GM23338 (cell line): ENCODE measurements around the gene FKBP1B. TPM values are rescaled to one million over a fixed set of nuclear protein-coding genes. Genes with fewer than 3 reads are reported as not detected.

Source experiments
- ATAC-seq: fragments of 200-7000 bp; cut with Tn5 transposase; 3 replicates; pipeline ENCODE4 v1.9.1; 2020
- DNase-seq: peaks from one replicate; pipeline ENCODE4 v3.0.0-alpha.2; 2015; ENCODE audit warnings: low spot score
- H2AFZ ChIP-seq: fragments of 200-600 bp; sonication (generic); 2 replicates; pipeline ENCODE4 v1.8.0; 2016; ENCODE audit warnings: antibody characterized with exemption, mild to moderate bottlenecking, moderate library complexity
- H3F3A ChIP-seq: fragments of 200-600 bp; sonication (generic); replicated peaks from 2 replicates; pipeline ENCODE4 v1.8.0; 2017; ENCODE audit warnings: antibody characterized with exemption, mixed run types, low read depth
- H3K27ac ChIP-seq: fragments of 200-600 bp; sonication (generic); 2 replicates; pipeline ENCODE4 v1.6.1; 2016; ENCODE audit warnings: low read depth
- H3K27me3 ChIP-seq: fragments of 200-600 bp; sonication (generic); 2 replicates; pipeline ENCODE4 v1.8.0; 2016; ENCODE audit warnings: mild to moderate bottlenecking, mixed run types, moderate library complexity; ENCODE audit not compliant: insufficient read depth
- H3K36me3 ChIP-seq: fragments of 200-600 bp; sonication (generic); 2 replicates; pipeline ENCODE4 v1.8.0; 2016; ENCODE audit warnings: mild to moderate bottlenecking; ENCODE audit not compliant: insufficient read depth
- H3K4me1 ChIP-seq: fragments of 200-600 bp; sonication (generic); 2 replicates; pipeline ENCODE4 v1.8.0; 2016; ENCODE audit warnings: mild to moderate bottlenecking, moderate library complexity; ENCODE audit not compliant: insufficient read depth
- H3K4me2 ChIP-seq: fragments of 200-600 bp; sonication (generic); 2 replicates; pipeline ENCODE4 v1.7.1; 2017; ENCODE audit warnings: mixed run types
- H3K4me3 ChIP-seq: fragments of 200-600 bp; sonication (generic); 2 replicates; pipeline ENCODE4 v1.6.1; 2016; ENCODE audit warnings: mixed run types
- H3K79me2 ChIP-seq: fragments of 200-600 bp; sonication (generic); replicated peaks from 2 replicates; pipeline ENCODE4 v1.8.0; 2017; ENCODE audit warnings: mild to moderate bottlenecking; ENCODE audit not compliant: insufficient read depth
- H3K9me2 ChIP-seq: fragments of 200-600 bp; sonication (generic); 2 replicates; pipeline ENCODE4 v1.8.0; 2017; ENCODE audit not compliant: insufficient read depth
- H4K20me1 ChIP-seq: fragments of 200-600 bp; sonication (generic); replicated peaks from 2 replicates; pipeline ENCODE4 v1.8.0; 2017; ENCODE audit warnings: mild to moderate bottlenecking; ENCODE audit not compliant: insufficient read depth
- H3K27ac Mint-ChIP-seq: 2 replicates; pipeline ENCODE4 v1.8.0; 2020; ENCODE audit warnings: inconsistent platforms, mild to moderate bottlenecking, moderate library complexity, mixed read lengths
- H3K27me3 Mint-ChIP-seq: 3 replicates; pipeline ENCODE4 v1.8.0; 2022; ENCODE audit warnings: low read depth, mild to moderate bottlenecking, moderate library complexity, mixed read lengths, inconsistent platforms; ENCODE audit not compliant: insufficient read depth, poor library complexity
- H3K36me3 Mint-ChIP-seq: 3 replicates; pipeline ENCODE4 v1.8.0; 2021; ENCODE audit warnings: low read depth, mild to moderate bottlenecking, inconsistent platforms, moderate library complexity, mixed read lengths
- H3K4me1 Mint-ChIP-seq: 3 replicates; pipeline ENCODE4 v1.8.0; 2020; ENCODE audit warnings: mild to moderate bottlenecking, inconsistent platforms, mixed read lengths
- H3K4me3 Mint-ChIP-seq: 3 replicates; pipeline ENCODE4 v1.8.0; 2021; ENCODE audit warnings: moderate library complexity, mild to moderate bottlenecking, inconsistent platforms, mixed read lengths
- H3K9me3 Mint-ChIP-seq: 3 replicates; pipeline ENCODE4 v1.8.0; 2020; ENCODE audit warnings: moderate library complexity, mild to moderate bottlenecking, inconsistent platforms, mixed read lengths
- CREB1 ChIP-seq: fragments of 250-450 bp; sonication (Bioruptor Pico); IDR thresholded peaks from 2 replicates; pipeline ENCODE4 v1.5.0; 2020; ENCODE audit warnings: low read depth, mild to moderate bottlenecking, moderate library complexity
- CTCF ChIP-seq, 2 experiments: fragments of 200-600 bp in 1 of 2; sonication (generic) in 1 of 2; conservative IDR thresholded peaks; 2 replicates each; pipeline versions ENCODE4 v1.5.1 to v1.6.1; 2016 to 2017; ENCODE audit warnings: antibody characterized with exemption in 2 of 2, low read depth in 2 of 2, mild to moderate bottlenecking in 2 of 2, moderate library complexity in 1 of 2
- JUNB ChIP-seq: IDR thresholded peaks from one replicate; pipeline ENCODE4 v1.6.1; 2016; ENCODE audit warnings: antibody characterized with exemption; ENCODE audit not compliant: unreplicated experiment
- NANOG ChIP-seq: IDR thresholded peaks from 2 replicates; pipeline ENCODE4 v1.6.1; 2016; ENCODE audit warnings: antibody characterized with exemption, borderline replicate concordance
- ZNF114 ChIP-seq: fragments of 250-450 bp; sonication (Bioruptor Pico); IDR thresholded peaks from 2 replicates; pipeline ENCODE4 v1.5.0; 2020; ENCODE audit warnings: mild to moderate bottlenecking, moderate library complexity
- polyA plus RNA-seq: library from polyadenylated mRNA; unstranded; fragments of >200 nt; fragmentation: Nextera tagmentation; extraction: Ambion mirVana; gene quantifications from 2 replicates; pipeline ENCODE4 v1.2.1, GENCODE V29; 2016
- total RNA-seq: library from RNA; depleted of rRNA; stranded (reverse); fragments of >200 nt; shearing (Covaris generic); gene quantifications from 2 replicates; pipeline ENCODE4 v1.2.3, GENCODE V29; 2014
- TF ChIP-seq, protein P1 (sequence below): fragments of 250-450 bp; sonication (Bioruptor Pico); IDR thresholded peaks from 2 replicates; pipeline ENCODE4 v1.5.0; 2020; ENCODE audit warnings: mild to moderate bottlenecking, moderate library complexity

The FKBP1B gene
- total and polyA plus RNA-seq, 2 experiments from 2014 or later: 48.2 to 77.1 TPM

GRCh38 chr2:24086241-24086640, 36.7 kb downstream of the FKBP1B start (continued):
- TF ChIP-seq, protein P1, sequence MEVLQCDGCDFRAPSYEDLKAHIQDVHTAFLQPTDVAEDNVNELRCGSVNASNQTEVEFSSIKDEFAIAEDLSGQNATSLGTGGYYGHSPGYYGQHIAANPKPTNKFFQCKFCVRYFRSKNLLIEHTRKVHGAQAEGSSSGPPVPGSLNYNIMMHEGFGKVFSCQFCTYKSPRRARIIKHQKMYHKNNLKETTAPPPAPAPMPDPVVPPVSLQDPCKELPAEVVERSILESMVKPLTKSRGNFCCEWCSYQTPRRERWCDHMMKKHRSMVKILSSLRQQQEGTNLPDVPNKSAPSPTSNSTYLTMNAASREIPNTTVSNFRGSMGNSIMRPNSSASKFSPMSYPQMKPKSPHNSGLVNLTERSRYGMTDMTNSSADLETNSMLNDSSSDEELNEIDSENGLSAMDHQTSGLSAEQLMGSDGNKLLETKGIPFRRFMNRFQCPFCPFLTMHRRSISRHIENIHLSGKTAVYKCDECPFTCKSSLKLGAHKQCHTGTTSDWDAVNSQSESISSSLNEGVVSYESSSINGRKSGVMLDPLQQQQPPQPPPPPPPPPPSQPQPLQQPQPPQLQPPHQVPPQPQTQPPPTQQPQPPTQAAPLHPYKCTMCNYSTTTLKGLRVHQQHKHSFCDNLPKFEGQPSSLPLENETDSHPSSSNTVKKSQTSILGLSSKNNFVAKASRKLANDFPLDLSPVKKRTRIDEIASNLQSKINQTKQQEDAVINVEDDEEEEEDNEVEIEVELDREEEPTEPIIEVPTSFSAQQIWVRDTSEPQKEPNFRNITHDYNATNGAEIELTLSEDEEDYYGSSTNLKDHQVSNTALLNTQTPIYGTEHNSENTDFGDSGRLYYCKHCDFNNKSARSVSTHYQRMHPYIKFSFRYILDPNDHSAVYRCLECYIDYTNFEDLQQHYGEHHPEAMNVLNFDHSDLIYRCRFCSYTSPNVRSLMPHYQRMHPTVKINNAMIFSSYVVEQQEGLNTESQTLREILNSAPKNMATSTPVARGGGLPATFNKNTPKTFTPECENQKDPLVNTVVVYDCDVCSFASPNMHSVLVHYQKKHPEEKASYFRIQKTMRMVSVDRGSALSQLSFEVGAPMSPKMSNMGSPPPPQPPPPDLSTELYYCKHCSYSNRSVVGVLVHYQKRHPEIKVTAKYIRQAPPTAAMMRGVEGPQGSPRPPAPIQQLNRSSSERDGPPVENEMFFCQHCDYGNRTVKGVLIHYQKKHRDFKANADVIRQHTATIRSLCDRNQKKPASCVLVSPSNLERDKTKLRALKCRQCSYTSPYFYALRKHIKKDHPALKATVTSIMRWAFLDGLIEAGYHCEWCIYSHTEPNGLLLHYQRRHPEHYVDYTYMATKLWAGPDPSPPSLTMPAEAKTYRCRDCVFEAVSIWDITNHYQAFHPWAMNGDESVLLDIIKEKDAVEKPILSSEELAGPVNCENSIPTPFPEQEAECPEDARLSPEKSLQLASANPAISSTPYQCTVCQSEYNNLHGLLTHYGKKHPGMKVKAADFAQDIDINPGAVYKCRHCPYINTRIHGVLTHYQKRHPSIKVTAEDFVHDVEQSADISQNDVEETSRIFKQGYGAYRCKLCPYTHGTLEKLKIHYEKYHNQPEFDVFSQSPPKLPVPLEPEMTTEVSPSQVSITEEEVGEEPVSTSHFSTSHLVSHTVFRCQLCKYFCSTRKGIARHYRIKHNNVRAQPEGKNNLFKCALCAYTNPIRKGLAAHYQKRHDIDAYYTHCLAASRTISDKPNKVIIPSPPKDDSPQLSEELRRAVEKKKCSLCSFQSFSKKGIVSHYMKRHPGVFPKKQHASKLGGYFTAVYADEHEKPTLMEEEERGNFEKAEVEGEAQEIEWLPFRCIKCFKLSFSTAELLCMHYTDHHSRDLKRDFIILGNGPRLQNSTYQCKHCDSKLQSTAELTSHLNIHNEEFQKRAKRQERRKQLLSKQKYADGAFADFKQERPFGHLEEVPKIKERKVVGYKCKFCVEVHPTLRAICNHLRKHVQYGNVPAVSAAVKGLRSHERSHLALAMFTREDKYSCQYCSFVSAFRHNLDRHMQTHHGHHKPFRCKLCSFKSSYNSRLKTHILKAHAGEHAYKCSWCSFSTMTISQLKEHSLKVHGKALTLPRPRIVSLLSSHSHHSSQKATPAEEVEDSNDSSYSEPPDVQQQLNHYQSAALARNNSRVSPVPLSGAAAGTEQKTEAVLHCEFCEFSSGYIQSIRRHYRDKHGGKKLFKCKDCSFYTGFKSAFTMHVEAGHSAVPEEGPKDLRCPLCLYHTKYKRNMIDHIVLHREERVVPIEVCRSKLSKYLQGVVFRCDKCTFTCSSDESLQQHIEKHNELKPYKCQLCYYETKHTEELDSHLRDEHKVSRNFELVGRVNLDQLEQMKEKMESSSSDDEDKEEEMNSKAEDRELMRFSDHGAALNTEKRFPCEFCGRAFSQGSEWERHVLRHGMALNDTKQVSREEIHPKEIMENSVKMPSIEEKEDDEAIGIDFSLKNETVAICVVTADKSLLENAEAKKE (CRISPR knock-in tag): no peak
- TF ChIP-seq JUNB (no peak), CREB1 (no peak), NANOG (no peak), CTCF (conservative IDR thresholded peaks at IDR 0.05; ENCODE audit: low read depth in 2 of 2) (no peak), ZNF114 (CRISPR knock-in tag) (no peak)

DNA sequence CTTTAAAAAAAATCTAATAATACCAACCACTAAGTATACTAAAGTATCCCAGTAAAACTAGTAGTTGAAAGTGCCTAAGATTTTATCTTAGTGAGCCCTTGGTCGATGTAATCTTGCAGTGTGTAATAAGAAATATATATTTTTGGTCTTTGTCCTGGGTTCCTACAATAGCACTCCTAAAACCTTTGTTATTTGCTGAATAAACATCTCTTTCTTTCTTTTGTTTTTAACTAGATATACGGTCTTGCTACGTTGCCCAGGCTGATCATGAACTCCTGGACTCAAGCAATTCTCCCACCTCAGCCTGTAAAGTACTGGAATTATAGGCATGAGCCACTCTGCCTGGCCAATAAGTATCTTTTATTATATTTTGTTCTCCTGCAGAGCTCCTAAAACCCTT, 37.5 kb downstream of the FKBP1B start:
- Histone ChIP-seq H3K4me3 (no peak overlapping the region), H3K4me1 (peaks cover 11% of the 10 kb centered on the region)
- no peak overlapping the region for H3K4me3 Mint-ChIP-seq
- TF ChIP-seq, protein P1 (CRISPR knock-in tag): no peak

More for the DNA sequence above, 37.5 kb downstream of the FKBP1B start:
- Histone ChIP-seq H4K20me1 (no peaks in the 10 kb centered on the region), H2AFZ (no peak overlapping the region), H3K79me2 (peaks cover 4% of the 10 kb centered on the region), H3K27ac (no peak overlapping the region), H3F3A (peaks cover 12% of the 10 kb centered on the region; the same call in 1 of the 2 replicates), H3K9me2 (no peaks in the 10 kb centered on the region), H3K27me3 (no peaks in the 10 kb centered on the region), H3K36me3 (0 out of 2 replicates have a peak, but pooled peaks cover 6% of the 10 kb centered on the region), H3K4me2 (no peak overlapping the region)
- no peak overlapping the region for H3K27ac Mint-ChIP-seq
- ATAC-seq: no peak
- peaks cover 7% of the 10 kb centered on the region for H3K27me3 Mint-ChIP-seq
- peaks cover 17% of the 10 kb centered on the region for H3K36me3 Mint-ChIP-seq
- no peak for DNase-seq
- peaks cover 19% of the 10 kb centered on the region for H3K4me1 Mint-ChIP-seq
- no peaks in the 10 kb centered on the region for H3K9me3 Mint-ChIP-seq
